H1 (cell line): ENCODE data around the gene KCTD16. TPM values are rescaled to one million over a fixed set of nuclear protein-coding genes. Genes with fewer than 3 reads are reported as not detected.

Experiments
- CTCF ChIA-PET: fragments of 300-600 bp; sonication (Branson Sonifier 250); formaldehyde crosslinking; loops from one replicate; lab custom pipeline; 2021; ENCODE audit not compliant: partially characterized antibody; lab: Charles Lee
- POLR2A ChIA-PET: fragments of 300-600 bp; sonication (Branson Sonifier 250); formaldehyde crosslinking; loops from one replicate; lab custom pipeline; 2021; ENCODE audit warnings: inconsistent platforms; ENCODE audit not compliant: partially characterized antibody; lab: Charles Lee
- DNase-seq, 2 experiments: peaks; one replicate each; pipeline versions ENCODE4 v3.0.0 to v3.0.0-alpha.2; 2010 to 2022; ENCODE audit warnings: low spot score in 2 of 2, low read depth in 1 of 2, mixed read lengths in 1 of 2
- FAIRE-seq: peaks from 2 replicates; lab custom pipeline; 2011; peaks lifted over from hg19 to GRCh38; lab: Jason Lieb, UNC
- H2AFZ ChIP-seq: 2 replicates; pipeline ENCODE4 v1.8.1; 2012; ENCODE audit warnings: low read length, inconsistent platforms
- H2AK5ac ChIP-seq: 2 replicates; pipeline ENCODE4 v1.6.1; 2013; ENCODE audit warnings: low read depth, low read length
- H2BK120ac ChIP-seq: replicated peaks from 2 replicates; pipeline ENCODE3; 2013; ENCODE audit warnings: low read depth, low read length, inconsistent platforms
- H2BK12ac ChIP-seq: 2 replicates; pipeline ENCODE4 v1.6.1; 2013; ENCODE audit warnings: low read depth, low read length
- H2BK15ac ChIP-seq: 2 replicates; pipeline ENCODE4 v1.6.1; 2013; ENCODE audit warnings: low read length
- H2BK20ac ChIP-seq: 2 replicates; pipeline ENCODE4 v1.6.1; 2013; ENCODE audit warnings: low read length
- H2BK5ac ChIP-seq: 2 replicates; pipeline ENCODE4 v1.6.1; 2013; ENCODE audit warnings: low read depth, low read length
- H3K14ac ChIP-seq: 2 replicates; pipeline ENCODE4 v1.6.1; 2013; ENCODE audit warnings: inconsistent platforms; ENCODE audit not compliant: insufficient read length
- H3K18ac ChIP-seq: 2 replicates; pipeline ENCODE4 v1.6.1; 2013; ENCODE audit warnings: low read length; ENCODE audit errors: extremely low read depth
- H3K23ac ChIP-seq: 2 replicates; pipeline ENCODE4 v1.6.1; 2013; ENCODE audit warnings: inconsistent platforms; ENCODE audit not compliant: insufficient read length
- H3K23me2 ChIP-seq: 2 replicates; pipeline ENCODE4 v1.6.1; 2013; ENCODE audit warnings: low read depth, low read length
- H3K27ac ChIP-seq: 2 replicates; pipeline ENCODE4 v1.6.1; 2011; ENCODE audit warnings: low read depth, low read length, inconsistent platforms
- H3K27me3 ChIP-seq, 4 experiments: replicated peaks in 1 of 4; 1 replicate in 1 of 4; 2 replicates in 3 of 4; pipeline versions ENCODE4 v1.6.1 to v1.8.1; 2011 to 2013; ENCODE audit warnings: low read length in 3 of 4, mild to moderate bottlenecking in 3 of 4, inconsistent platforms in 2 of 4, mixed read lengths in 2 of 4, moderate library complexity in 1 of 4; ENCODE audit not compliant: control insufficient read depth in 3 of 4, insufficient read depth in 3 of 4; ENCODE audit errors: extremely low read depth in 1 of 4
- H3K36me3 ChIP-seq, 4 experiments: 2 replicates each; pipeline versions ENCODE4 v1.6.1 to v1.8.1; 2011 to 2013; ENCODE audit warnings: mild to moderate bottlenecking in 4 of 4, low read length in 3 of 4, moderate library complexity in 2 of 4, control low read depth in 1 of 4, inconsistent platforms in 1 of 4; ENCODE audit not compliant: insufficient read depth in 4 of 4, control insufficient read depth in 2 of 4
- H3K4ac ChIP-seq: replicated peaks from 2 replicates; pipeline ENCODE3; 2013; ENCODE audit warnings: low read length, low read depth, mixed read lengths, inconsistent platforms; ENCODE audit not compliant: insufficient read length
- H3K4me1 ChIP-seq, 4 experiments: replicated peaks in 1 of 4; 1 replicate in 1 of 4; 2 replicates in 3 of 4; pipeline versions ENCODE4 v1.6.1 to v1.8.1; 2011 to 2013; ENCODE audit warnings: low read length in 3 of 4, inconsistent platforms in 2 of 4, mixed read lengths in 1 of 4; ENCODE audit not compliant: insufficient read depth in 4 of 4, control insufficient read depth in 3 of 4
- H3K4me2 ChIP-seq, 2 experiments: 2 replicates each; pipeline versions ENCODE4 v1.6.1 to v1.8.1; 2011 to 2013; ENCODE audit warnings: low read depth in 2 of 2, low read length in 2 of 2, control low read depth in 1 of 2, inconsistent platforms in 1 of 2, mild to moderate bottlenecking in 1 of 2; ENCODE audit not compliant: insufficient read depth in 1 of 2
- H3K4me3 ChIP-seq, 4 experiments: fragments of 200-600, 300-600 bp in 1 of 4; sonication (generic), shearing (Covaris generic), sonication (Bioruptor Twin) in 1 of 4; 2 replicates each; pipeline versions ENCODE4 v1.5.1 to v1.8.1; 2011 to 2016; ENCODE audit warnings: low read length in 4 of 4, low read depth in 3 of 4, control low read depth in 2 of 4, inconsistent platforms in 2 of 4, mild to moderate bottlenecking in 2 of 4, mixed read lengths in 1 of 4, moderate library complexity in 1 of 4; ENCODE audit not compliant: insufficient read depth in 2 of 4; ENCODE audit errors: extremely low read depth in 1 of 4
- H3K56ac ChIP-seq: replicated peaks from 2 replicates; pipeline ENCODE3; 2013; ENCODE audit warnings: low read depth, mild to moderate bottlenecking, mixed read lengths, low read length, inconsistent platforms; ENCODE audit not compliant: insufficient read length
- H3K79me1 ChIP-seq: 2 replicates; pipeline ENCODE4 v1.6.1; 2013; ENCODE audit warnings: low read depth, low read length, control low read depth
- H3K79me2 ChIP-seq, 2 experiments: 2 replicates each; pipeline versions ENCODE4 v1.6.1 to v1.8.1; 2012 to 2013; ENCODE audit warnings: low read length in 2 of 2, mild to moderate bottlenecking in 2 of 2, inconsistent platforms in 1 of 2; ENCODE audit not compliant: insufficient read depth in 2 of 2, control insufficient read depth in 1 of 2
- H3K9ac ChIP-seq, 4 experiments: replicated peaks in 1 of 4; 1 replicate in 1 of 4; 2 replicates in 3 of 4; pipeline versions ENCODE4 v1.6.1 to v1.8.1; 2011 to 2013; ENCODE audit warnings: low read depth in 3 of 4, low read length in 3 of 4, control low read depth in 2 of 4, mild to moderate bottlenecking in 2 of 4, moderate library complexity in 2 of 4, inconsistent platforms in 1 of 4; ENCODE audit errors: extremely low read depth in 1 of 4
- H3K9me3 ChIP-seq, 2 experiments: 2 replicates each; pipeline versions ENCODE4 v1.6.1 to v1.8.1; 2012 to 2013; ENCODE audit warnings: mild to moderate bottlenecking in 2 of 2, moderate library complexity in 2 of 2, control low read depth in 1 of 2, inconsistent platforms in 1 of 2, low read depth in 1 of 2, low read length in 1 of 2, mixed read lengths in 1 of 2; ENCODE audit not compliant: insufficient read depth in 2 of 2
- H4K20me1 ChIP-seq, 2 experiments: replicated peaks in 1 of 2; 2 replicates each; pipeline versions ENCODE3 to v1.8.1; 2011 to 2013; ENCODE audit warnings: inconsistent platforms in 2 of 2, low read length in 2 of 2, mild to moderate bottlenecking in 1 of 2; ENCODE audit not compliant: insufficient read depth in 2 of 2, control insufficient read depth in 1 of 2
- H4K5ac ChIP-seq: 2 replicates; pipeline ENCODE4 v1.6.1; 2013; ENCODE audit warnings: low read length, low read depth, mixed read lengths, inconsistent platforms; ENCODE audit not compliant: insufficient read length
- H4K8ac ChIP-seq: 2 replicates; pipeline ENCODE4 v1.8.0; 2013; ENCODE audit warnings: mild to moderate bottlenecking, moderate library complexity, low read length, inconsistent platforms; ENCODE audit not compliant: insufficient read depth; ENCODE audit errors: extremely low read depth
- H4K91ac ChIP-seq: replicated peaks from 2 replicates; pipeline ENCODE3; 2013; ENCODE audit warnings: low read length, mixed read lengths, inconsistent platforms; ENCODE audit not compliant: insufficient read length
- CTCF ChIP-seq, 3 experiments: IDR thresholded peaks; 1 replicate in 2 of 3; 2 replicates in 1 of 3; pipeline versions ENCODE4 v1.5.1 to v1.6.1; 2011; ENCODE audit warnings: low read length in 3 of 3, mild to moderate bottlenecking in 3 of 3, inconsistent platforms in 2 of 3, low read depth in 1 of 3, moderate library complexity in 1 of 3; ENCODE audit not compliant: insufficient read depth in 1 of 3; ENCODE audit errors: control extremely low read depth in 1 of 3
- EGR1 ChIP-seq: IDR thresholded peaks from 2 replicates; pipeline ENCODE4 v1.6.1; 2011; ENCODE audit warnings: low read depth, low read length, borderline replicate concordance
- JUN ChIP-seq: IDR thresholded peaks from 2 replicates; pipeline ENCODE4 v1.6.1; 2011; ENCODE audit warnings: low read depth, mild to moderate bottlenecking, improper control_type of control experiment, low read length
- KDM4A ChIP-seq: IDR thresholded peaks from one replicate; pipeline ENCODE4 v1.7.1; 2012; ENCODE audit warnings: low read depth, mild to moderate bottlenecking, moderate library complexity, low read length, inconsistent platforms; ENCODE audit not compliant: severe bottlenecking
- POLR2AphosphoS5 ChIP-seq: IDR thresholded peaks from 2 replicates; pipeline ENCODE4 v1.6.1; 2011; ENCODE audit warnings: low read depth, low read length
- RAD21 ChIP-seq, 2 experiments: IDR thresholded peaks in 1 of 2; conservative IDR thresholded peaks in 1 of 2; 2 replicates each; pipeline ENCODE4 v1.6.1; 2011; ENCODE audit warnings: low read depth in 2 of 2, low read length in 2 of 2, improper control_type of control experiment in 1 of 2, inconsistent platforms in 1 of 2, mild to moderate bottlenecking in 1 of 2, moderate library complexity in 1 of 2
- SP1 ChIP-seq: IDR thresholded peaks from 2 replicates; pipeline ENCODE4 v1.6.1; 2011; ENCODE audit warnings: low read depth, low read length
- TBP ChIP-seq: IDR thresholded peaks from 2 replicates; pipeline ENCODE4 v1.6.1; 2011; ENCODE audit warnings: low read depth, low read length, improper control_type of control experiment
- TEAD4 ChIP-seq: IDR thresholded peaks from 2 replicates; pipeline ENCODE4 v1.6.1; 2012; ENCODE audit warnings: low read depth, low read length, inconsistent platforms, mixed read lengths
- USF2 ChIP-seq: IDR thresholded peaks from 2 replicates; pipeline ENCODE4 v1.6.1; 2011; ENCODE audit warnings: low read length, improper control_type of control experiment
- YY1 ChIP-seq: IDR thresholded peaks from 2 replicates; pipeline ENCODE4 v1.6.1; 2011; ENCODE audit warnings: low read depth, mild to moderate bottlenecking, low read length
- WGBS, 2 experiments: shearing (Covaris generic) in 1 of 2; methylation state at CpG; one replicate each; pipeline versions ENCODE4 v1.1.6 to v1.1.7; 2013 to 2015; ENCODE audit warnings: low lambda C conversion rate in 2 of 2, mixed read lengths in 2 of 2, inconsistent platforms in 1 of 2, low coverage in 1 of 2, missing lambda C conversion rate in 1 of 2; ENCODE audit not compliant: insufficient replicate concordance in 2 of 2, insufficient coverage in 1 of 2, insufficient read length in 1 of 2; ENCODE audit errors: extremely low coverage in 1 of 2, missing lambda C conversion rate in 1 of 2; 5-methylcytosine and 5-hydroxymethylcytosine counted together
- polyA plus RNA-seq, 7 experiments: library from polyadenylated mRNA; depleted of rRNA in 3 of 7; stranded (reverse) in 5 of 7; unstranded in 2 of 7; fragments of >200 nt in 5 of 7; fragments of 200-250 nt in 2 of 7; gene quantifications; 1 replicate in 5 of 7; 2 replicates in 1 of 7; 4 replicates in 1 of 7; pipeline versions ENCODE4 v1.2.1 to v1.2.3, GENCODE V29; 2011 to 2013; ENCODE audit warnings: missing spikeins in 2 of 7, mixed read lengths in 2 of 7
- total RNA-seq: library from RNA; stranded (reverse); fragmentation: NEBNext Ultra II Directional; extraction: Animal tissue kit (Norgen Biotek cat#: 25700); gene quantifications from 2 replicates; pipeline ENCODE4 v1.2.1, GENCODE V29; 2021

Gene KCTD16
- total and polyA plus RNA-seq, 2 of the 8 experiments (the other 6 are each of a cell fraction or from before 2014, with no cell fraction given): 0.03 to 0.24 TPM

- H3K79me1 ChIP-seq: no peaks in the 10 kb centered on the region
- H2BK120ac ChIP-seq: no peak overlapping the region
- ChIA-PET CTCF (interaction anchor here (1.3 to 1.6 kb wide), 2 partner anchors 9 to 18 kb away, joined by 4 to 5 read pairs; no protein-coding TSS in a partner anchor), POLR2A (no interaction called here)
- H4K91ac ChIP-seq: no peak overlapping the region
- no peak overlapping the region for H3K27ac ChIP-seq
- no peak for FAIRE-seq
- no peak overlapping the region for H3K56ac ChIP-seq
- no peak overlapping the region for H2AK5ac ChIP-seq
- H2AFZ ChIP-seq: no peak overlapping the region
- DNase-seq: no peak
- H3K27me3 ChIP-seq: no peaks in the 10 kb centered on the region
- no peaks in the 10 kb centered on the region for H4K20me1 ChIP-seq
- no peak overlapping the region for H3K18ac ChIP-seq
- H3K14ac ChIP-seq: no peak overlapping the region
- H4K8ac ChIP-seq: no peak overlapping the region
- 83% methylated on average over 1 of the region's 1 CpG; no CpG with 5 or more reads in 1 of the 2 experiments for WGBS, 2 experiments
- no peak overlapping the region for H4K5ac ChIP-seq
- H3K79me2 ChIP-seq: no peaks in the 10 kb centered on the region
- no peak overlapping the region for H2BK5ac ChIP-seq
- H2BK12ac ChIP-seq: no peak overlapping the region
- H3K4me1 ChIP-seq: peaks cover 2 to 4% (median 3%) of the 10 kb centered on the region in 4 experiments; a peak in 3 of 7 replicates
- no peak overlapping the region for H3K4me3 ChIP-seq
- H3K9me3 ChIP-seq: no peaks in the 10 kb centered on the region
- H2BK15ac ChIP-seq: no peak overlapping the region
- no peak overlapping the region for H2BK20ac ChIP-seq
- no peak overlapping the region for H3K4me2 ChIP-seq
- no peak overlapping the region for H3K23ac ChIP-seq
- H3K4ac ChIP-seq: no peak overlapping the region
- H3K23me2 ChIP-seq: no peaks in the 10 kb centered on the region
- no peak overlapping the region for H3K9ac ChIP-seq
- H3K36me3 ChIP-seq: no peaks in the 10 kb centered on the region
- TF ChIP-seq SP1 (no peak), KDM4A (no peak), TEAD4 (no peak), EGR1 (no peak), CTCF (IDR thresholded peaks at IDR 0.05; ENCODE audit: control extremely low read depth in 1 of 3, insufficient read depth in 1 of 3, low read depth in 1 of 3, low read length in 3 of 3) (no peak), USF2 (no peak), TBP (no peak), POLR2AphosphoS5 (no peak), JUN (no peak), YY1 (no peak), RAD21 (IDR thresholded peaks at IDR 0.05 in 1 of 2, conservative IDR thresholded peaks at IDR 0.05 in 1 of 2; ENCODE audit: low read depth in 2 of 2, low read length in 2 of 2) (no peak)
Observed at GRCh38 chr5:144121577-144121976, 49.1 kb upstream of the KCTD16 start.
